Kidney epithelial cell (primary cell): Measurements from ENCODE around the gene KRTAP5-11. TPM values are rescaled to one million over a fixed set of nuclear protein-coding genes. Genes with fewer than 3 reads are reported as not detected.
"Not testable (repeated sequence)": the region's sequence is repeated elsewhere in the genome, so short reads cannot be mapped to it uniquely, and the experiment has no call there.

Source experiments
- DNase-seq: peaks from one replicate; pipeline ENCODE4 v3.0.0-alpha.2; 2010; ENCODE audit warnings: low read depth
- H3K27me3 ChIP-seq: 2 replicates; pipeline ENCODE4 v1.6.0; 2011; ENCODE audit warnings: low read length; ENCODE audit not compliant: control insufficient read depth, insufficient read depth
- H3K36me3 ChIP-seq: 2 replicates; pipeline ENCODE4 v1.5.1; 2011; ENCODE audit warnings: low read length; ENCODE audit not compliant: control insufficient read depth, insufficient read depth
- H3K4me3 ChIP-seq: 2 replicates; pipeline ENCODE4 v1.5.1; 2011; ENCODE audit warnings: low read depth, mild to moderate bottlenecking, control low read depth, low read length
- total RNA-seq: library from RNA; depleted of rRNA; stranded (reverse); fragments of >200 nt; gene quantifications from 2 replicates; pipeline ENCODE4 v1.2.3, GENCODE V29; 2015
- TF ChIP-seq, protein P1 (sequence below): IDR thresholded peaks from 2 replicates; pipeline ENCODE4 v1.5.1; 2011; ENCODE audit warnings: mild to moderate bottlenecking, moderate library complexity, low read length, control low read depth, inconsistent platforms; ENCODE audit not compliant: insufficient read depth, poor library complexity, severe bottlenecking

The KRTAP5-11 gene
- total RNA-seq, 1 donor from 2014 or later: not detected

DNA sequence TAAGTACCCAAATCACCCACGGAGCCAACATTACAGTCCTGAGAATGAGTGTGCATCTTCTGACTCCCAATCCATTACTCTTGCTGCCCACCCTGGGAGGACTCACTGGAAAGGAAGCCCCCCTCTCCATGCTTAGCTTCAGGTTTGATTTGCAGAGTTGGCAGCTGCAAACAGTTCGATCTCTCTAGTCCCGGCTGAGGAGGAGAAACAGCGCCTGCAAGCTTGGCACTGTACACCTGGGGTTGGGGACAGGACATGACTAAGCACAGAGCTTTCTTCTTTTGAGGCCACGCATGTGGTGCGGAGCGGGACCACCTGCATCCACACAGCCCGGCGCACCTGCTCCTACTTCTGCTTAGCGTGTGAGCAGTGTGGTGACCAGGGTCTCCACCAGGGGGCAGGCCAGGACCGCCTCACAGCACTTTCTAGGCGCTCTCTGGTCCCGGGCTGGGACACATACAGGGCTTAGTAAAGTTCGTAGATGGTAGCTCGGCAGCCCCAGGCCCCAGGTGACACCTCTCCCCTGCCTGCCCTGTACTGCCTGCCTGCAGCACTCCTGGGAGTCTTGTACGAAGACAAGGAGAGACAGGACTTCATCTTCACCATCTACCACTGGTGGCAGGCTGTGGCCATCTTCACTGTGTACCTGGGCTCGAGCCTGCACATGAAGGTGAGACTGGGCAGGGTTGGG, 22.3 kb upstream of the KRTAP5-11 start:
- not testable (repeated sequence) for H3K4me3 ChIP-seq, DNase-seq

DNA sequence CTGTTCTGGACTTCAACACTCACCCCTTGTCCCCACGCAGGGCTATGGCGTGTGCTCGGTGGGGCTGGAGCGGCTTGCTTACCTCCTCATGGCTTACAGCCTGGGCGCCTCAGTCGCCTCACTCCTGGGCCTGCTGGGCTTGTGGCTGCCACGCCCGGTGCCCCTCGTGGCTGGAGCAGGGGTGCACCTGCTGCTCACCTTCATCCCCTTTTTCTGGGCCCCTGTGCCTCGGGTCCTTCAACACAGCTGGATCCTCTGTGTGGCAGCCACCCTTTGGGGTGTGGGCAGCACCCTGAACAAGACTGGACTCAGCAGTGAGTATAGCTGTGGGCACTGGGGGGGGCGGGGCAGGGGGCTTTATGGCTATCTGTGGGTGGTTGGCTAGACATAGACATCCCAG, 20.5 kb upstream of the KRTAP5-11 start:
- not testable (repeated sequence) for H3K4me3 ChIP-seq

More for the DNA sequence above, 22.3 kb upstream of the KRTAP5-11 start:
- not testable (repeated sequence) for H3K36me3 ChIP-seq
- H3K27me3 ChIP-seq: peaks cover 14% of the 10 kb centered on the region

DNA sequence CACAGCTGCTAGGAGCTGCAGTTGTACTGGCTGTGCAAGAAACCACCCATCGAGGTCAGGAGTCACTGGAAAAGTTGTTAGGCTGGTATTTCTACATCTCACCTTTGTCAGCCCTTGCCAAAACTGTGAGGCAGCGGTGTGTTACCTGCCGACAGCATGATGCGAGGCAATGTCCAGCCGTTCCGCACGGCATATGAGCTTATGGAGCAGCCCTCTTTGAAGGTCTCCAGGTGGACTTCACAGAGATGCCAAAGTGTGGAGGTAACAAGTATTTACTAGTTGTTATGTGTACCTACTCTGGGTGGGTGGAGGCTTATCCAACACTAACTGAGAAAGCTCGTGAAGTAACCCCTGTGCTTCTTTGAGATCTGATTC, 6.9 kb upstream of the KRTAP5-11 start:
- DNase-seq, H3K27me3 ChIP-seq, H3K36me3 ChIP-seq, H3K4me3 ChIP-seq: not testable (repeated sequence)

More for the DNA sequence above, 20.5 kb upstream of the KRTAP5-11 start:
- not testable (repeated sequence) for DNase-seq, H3K36me3 ChIP-seq
- peaks cover 13% of the 10 kb centered on the region for H3K27me3 ChIP-seq

DNA sequence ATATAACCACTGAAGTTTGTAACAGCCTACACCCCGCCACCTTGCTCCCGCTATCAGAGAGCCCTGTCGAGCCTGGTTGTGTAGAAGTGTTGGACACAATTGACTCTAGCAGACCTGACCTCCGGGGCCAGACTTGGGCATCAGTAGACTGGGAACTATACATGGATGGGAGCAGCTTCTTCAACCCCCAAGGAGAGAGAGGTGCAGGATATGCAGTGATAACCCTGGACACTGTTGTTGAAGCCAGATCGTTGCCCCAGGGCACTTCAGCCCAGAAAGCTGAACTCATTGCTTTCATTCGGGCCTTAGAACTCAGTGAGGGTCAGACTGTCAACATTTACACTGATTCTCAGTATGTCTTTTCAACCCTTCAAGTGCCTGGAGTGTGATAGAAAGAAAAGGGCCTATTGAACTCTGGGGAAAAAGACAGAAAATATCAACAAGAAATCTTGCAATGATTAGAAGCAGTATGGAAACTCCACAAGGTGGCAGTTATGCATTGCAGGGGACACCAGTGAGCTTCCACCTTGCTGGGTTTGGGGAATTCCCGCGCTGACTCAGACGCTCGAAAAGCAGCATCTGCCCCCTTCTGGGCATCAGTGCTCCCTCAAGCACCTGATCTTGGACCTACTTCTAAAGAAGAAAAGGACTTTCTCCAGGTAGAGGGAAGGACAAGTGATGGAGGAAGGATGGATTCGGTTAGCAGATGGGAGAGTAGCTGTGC, 6.3 kb upstream of the KRTAP5-11 start:
- DNase-seq, H3K36me3 ChIP-seq, H3K27me3 ChIP-seq: not testable (repeated sequence)

DNA sequence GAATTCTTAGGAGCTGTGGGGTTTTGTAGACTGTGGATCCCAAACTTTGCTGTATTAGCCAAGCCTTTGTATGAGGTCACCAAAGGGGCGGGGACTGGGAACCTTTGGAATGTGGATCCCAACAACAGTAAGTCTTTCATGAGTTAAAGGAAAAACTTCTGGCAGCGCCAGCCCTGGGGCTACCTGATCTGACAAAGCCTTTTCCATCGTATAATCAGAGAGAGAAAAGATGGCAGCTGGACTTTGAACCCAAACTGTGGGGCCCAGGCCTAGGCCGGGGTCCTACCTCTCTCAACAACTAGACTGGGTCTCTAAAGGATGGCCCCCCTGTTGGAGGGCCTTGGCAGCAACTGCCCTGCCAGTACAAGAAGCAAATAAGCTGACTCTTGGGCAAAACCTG, 5.6 kb upstream of the KRTAP5-11 start:
- H3K27me3 ChIP-seq, H3K4me3 ChIP-seq, H3K36me3 ChIP-seq, DNase-seq: not testable (repeated sequence)

More for the DNA sequence above, 6.3 kb upstream of the KRTAP5-11 start:
- TF ChIP-seq, protein P1, sequence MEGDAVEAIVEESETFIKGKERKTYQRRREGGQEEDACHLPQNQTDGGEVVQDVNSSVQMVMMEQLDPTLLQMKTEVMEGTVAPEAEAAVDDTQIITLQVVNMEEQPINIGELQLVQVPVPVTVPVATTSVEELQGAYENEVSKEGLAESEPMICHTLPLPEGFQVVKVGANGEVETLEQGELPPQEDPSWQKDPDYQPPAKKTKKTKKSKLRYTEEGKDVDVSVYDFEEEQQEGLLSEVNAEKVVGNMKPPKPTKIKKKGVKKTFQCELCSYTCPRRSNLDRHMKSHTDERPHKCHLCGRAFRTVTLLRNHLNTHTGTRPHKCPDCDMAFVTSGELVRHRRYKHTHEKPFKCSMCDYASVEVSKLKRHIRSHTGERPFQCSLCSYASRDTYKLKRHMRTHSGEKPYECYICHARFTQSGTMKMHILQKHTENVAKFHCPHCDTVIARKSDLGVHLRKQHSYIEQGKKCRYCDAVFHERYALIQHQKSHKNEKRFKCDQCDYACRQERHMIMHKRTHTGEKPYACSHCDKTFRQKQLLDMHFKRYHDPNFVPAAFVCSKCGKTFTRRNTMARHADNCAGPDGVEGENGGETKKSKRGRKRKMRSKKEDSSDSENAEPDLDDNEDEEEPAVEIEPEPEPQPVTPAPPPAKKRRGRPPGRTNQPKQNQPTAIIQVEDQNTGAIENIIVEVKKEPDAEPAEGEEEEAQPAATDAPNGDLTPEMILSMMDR: peak; percentile 4
- not testable (repeated sequence) for H3K4me3 ChIP-seq

DNA sequence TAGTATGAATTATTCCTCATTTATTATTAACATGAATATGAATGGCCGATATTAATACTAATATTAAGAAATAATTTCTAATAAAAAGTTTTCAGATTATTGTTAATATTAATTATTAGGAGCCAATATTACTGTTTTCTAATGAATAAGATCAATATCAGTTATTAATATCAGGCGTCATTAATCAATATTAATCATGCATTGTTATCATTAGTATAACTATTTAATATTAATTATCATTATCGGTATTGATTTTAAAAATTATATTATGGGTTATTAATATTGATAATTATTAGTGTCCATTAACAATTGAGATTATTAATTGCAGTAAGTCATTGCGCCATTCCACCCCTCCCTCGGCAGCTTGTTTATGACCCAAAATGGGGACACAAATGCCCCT, 3.0 kb upstream of the KRTAP5-11 start:
- not testable (repeated sequence) for H3K36me3 ChIP-seq, DNase-seq, H3K27me3 ChIP-seq, H3K4me3 ChIP-seq

DNA sequence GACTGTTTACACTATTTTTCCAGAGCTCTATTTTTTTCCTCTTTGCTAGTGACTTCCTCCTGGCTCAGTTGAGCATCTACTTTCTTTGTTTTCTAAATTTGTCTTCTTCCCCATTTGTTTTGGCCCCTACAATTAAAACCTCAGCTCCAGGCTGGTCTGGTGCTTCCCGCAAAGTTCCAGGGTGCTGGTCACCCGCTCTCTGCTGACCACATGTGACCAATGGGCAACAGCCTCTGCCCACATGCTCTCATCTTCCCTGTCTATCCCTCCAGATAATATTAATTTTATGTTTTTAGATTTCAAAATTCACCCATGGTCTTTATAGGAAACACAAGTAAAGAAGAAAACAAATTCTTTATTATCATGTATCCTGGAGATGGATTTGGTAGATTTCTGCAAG, 294 bp upstream of the KRTAP5-11 start:
- not testable (repeated sequence) for DNase-seq, H3K36me3 ChIP-seq, H3K27me3 ChIP-seq, H3K4me3 ChIP-seq

DNA sequence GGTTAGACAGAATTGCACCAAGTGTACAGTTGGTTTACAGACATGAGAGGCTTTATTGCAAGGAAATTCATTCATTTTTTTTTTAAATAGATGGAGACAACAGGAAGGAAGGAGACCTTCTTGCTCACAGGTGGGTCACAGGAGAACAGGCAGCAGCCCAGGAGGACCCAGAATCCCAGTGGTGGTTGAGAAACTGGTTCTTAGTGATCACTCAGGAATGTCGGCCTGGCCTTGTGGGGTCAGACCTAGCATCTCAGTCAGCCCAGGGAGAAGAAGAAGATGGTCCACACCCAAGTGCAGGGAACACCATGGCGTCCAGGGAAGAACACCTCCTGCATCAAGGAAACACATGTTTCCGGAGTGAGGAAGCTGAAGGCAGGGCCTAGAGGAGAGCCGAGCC, 849 bp downstream of the KRTAP5-11 start:
- peaks cover 8% of the 10 kb centered on the region for H3K27me3 ChIP-seq
- no peak overlapping the region for H3K4me3 ChIP-seq
- no peaks in the 10 kb centered on the region for H3K36me3 ChIP-seq
- DNase-seq: no peak
- TF ChIP-seq, protein P1: no peak
